ENCODE data around the gene GFOD1. TPM values are rescaled to one million over a fixed set of nuclear protein-coding genes. Genes with fewer than 3 reads are reported as not detected.

The GFOD1 gene
- total RNA-seq, 2 donors from 2014 or later, result 23.8 to 25.3 TPM

GRCh38 chr6:13404892-13405254, 82.5 kb downstream of the GFOD1 start:
- Histone ChIP-seq H3K27me3 (replicated peaks; ENCODE audit: insufficient read depth) (no peaks in the 10 kb centered on the region), H3K27ac (peak overlapping the region in 1 of 2 donors; percentile 67), H3K4me3 (no peak overlapping the region), H3K9me3 (no peaks in the 10 kb centered on the region), H3K36me3 (no peaks in the 10 kb centered on the region), H3K4me1 (ENCODE audit: control insufficient read depth in 1 of 2, low read depth in 2 of 2) (peaks cover 16 to 23% of the 10 kb centered on the region in 2 donors)
- TF ChIP-seq, protein P1, sequence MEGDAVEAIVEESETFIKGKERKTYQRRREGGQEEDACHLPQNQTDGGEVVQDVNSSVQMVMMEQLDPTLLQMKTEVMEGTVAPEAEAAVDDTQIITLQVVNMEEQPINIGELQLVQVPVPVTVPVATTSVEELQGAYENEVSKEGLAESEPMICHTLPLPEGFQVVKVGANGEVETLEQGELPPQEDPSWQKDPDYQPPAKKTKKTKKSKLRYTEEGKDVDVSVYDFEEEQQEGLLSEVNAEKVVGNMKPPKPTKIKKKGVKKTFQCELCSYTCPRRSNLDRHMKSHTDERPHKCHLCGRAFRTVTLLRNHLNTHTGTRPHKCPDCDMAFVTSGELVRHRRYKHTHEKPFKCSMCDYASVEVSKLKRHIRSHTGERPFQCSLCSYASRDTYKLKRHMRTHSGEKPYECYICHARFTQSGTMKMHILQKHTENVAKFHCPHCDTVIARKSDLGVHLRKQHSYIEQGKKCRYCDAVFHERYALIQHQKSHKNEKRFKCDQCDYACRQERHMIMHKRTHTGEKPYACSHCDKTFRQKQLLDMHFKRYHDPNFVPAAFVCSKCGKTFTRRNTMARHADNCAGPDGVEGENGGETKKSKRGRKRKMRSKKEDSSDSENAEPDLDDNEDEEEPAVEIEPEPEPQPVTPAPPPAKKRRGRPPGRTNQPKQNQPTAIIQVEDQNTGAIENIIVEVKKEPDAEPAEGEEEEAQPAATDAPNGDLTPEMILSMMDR (IDR thresholded peaks at IDR 0.05), result no peak
- ATAC-seq (ENCODE audit: insufficient number of reproducible peaks, low FRiP score, low read depth) (no peak), DNase-seq (ENCODE audit: low spot score) (no peak)

DNA sequence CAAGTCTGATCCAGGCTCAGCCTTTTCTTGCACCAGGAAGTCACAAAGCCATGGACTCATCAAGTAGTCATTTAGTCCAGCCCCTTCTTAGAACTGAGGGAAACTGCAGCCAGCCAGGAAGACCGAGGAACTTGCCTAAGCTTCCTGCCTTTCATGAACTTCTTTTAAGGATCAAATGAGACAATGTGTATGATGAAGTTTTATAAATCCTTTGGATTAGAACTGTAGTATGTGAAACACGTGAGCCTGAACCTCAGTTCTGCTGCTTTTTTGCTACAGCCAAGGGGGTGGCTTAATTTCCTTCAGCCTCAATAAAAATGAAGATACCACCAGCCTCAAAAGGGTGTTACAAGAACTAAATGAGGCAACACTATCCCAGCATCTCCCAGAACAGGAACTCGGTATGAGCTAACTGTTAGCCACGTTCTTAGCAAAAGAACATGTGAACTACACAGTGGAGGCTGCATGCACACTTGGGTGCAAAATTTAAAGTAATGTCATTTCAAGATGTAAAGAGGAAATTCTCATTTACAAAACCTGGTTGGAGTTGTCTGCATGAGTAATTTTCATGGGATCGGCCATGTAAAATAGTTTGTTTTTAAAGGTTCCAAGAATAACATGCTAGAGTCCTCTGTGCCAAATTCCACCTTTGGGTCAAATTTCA, 83.0 kb downstream of the GFOD1 start:
- no peaks in the 10 kb centered on the region for H3K36me3 ChIP-seq
- ATAC-seq (ENCODE audit: insufficient number of reproducible peaks, low FRiP score, low read depth) (peak; percentile 66), DNase-seq (ENCODE audit: low spot score) (no peak)
- no peaks in the 10 kb centered on the region for H3K27me3 ChIP-seq (replicated peaks; ENCODE audit: insufficient read depth)
- H3K4me3 ChIP-seq, result peak overlapping the region; percentile 11
- TF ChIP-seq, protein P1 (IDR thresholded peaks at IDR 0.05), result no peak
- no peaks in the 10 kb centered on the region for H3K9me3 ChIP-seq
- peaks cover 16 to 19% of the 10 kb centered on the region in 2 donors for H3K4me1 ChIP-seq (ENCODE audit: control insufficient read depth in 1 of 2, low read depth in 2 of 2)
- peak overlapping the region in 1 of 2 donors; percentile 67 for H3K27ac ChIP-seq

DNA sequence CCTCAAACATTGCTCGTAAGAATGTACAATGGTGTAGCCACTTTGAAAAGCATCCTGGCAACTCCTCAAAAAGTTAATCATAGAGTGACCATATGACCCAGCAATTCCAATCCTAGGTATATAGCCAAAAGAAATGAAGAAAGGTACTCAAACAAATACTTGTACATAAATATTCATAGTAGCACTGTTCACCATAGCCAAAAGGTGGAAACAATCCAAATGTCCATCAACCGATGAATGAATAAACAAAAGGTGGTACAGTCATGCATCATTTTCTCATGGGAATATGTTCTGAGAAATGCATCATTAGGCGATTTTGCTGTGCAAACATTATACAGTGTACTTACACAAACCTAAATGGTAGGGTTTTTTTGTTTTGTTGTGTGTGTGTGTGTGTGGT, 84.7 kb downstream of the GFOD1 start:
- TF ChIP-seq, protein P1 (IDR thresholded peaks at IDR 0.05), result no peak
- Histone ChIP-seq H3K4me3 (no peak overlapping the region), H3K27me3 (replicated peaks; ENCODE audit: insufficient read depth) (no peaks in the 10 kb centered on the region), H3K9me3 (no peaks in the 10 kb centered on the region), H3K27ac (no peak overlapping the region), H3K36me3 (no peaks in the 10 kb centered on the region), H3K4me1 (ENCODE audit: control insufficient read depth in 1 of 2, low read depth in 2 of 2) (peaks cover 16 to 18% of the 10 kb centered on the region in 2 donors)
- DNase-seq (ENCODE audit: low spot score) (no peak), ATAC-seq (ENCODE audit: insufficient number of reproducible peaks, low FRiP score, low read depth) (no peak)

- Histone ChIP-seq H3K4me1 (ENCODE audit: control insufficient read depth in 1 of 2, low read depth in 2 of 2) (peaks cover 32 to 35% of the 10 kb centered on the region in 2 donors), H3K4me3 (no peak overlapping the region), H3K27me3 (replicated peaks; ENCODE audit: insufficient read depth) (no peaks in the 10 kb centered on the region), H3K27ac (no peak overlapping the region), H3K36me3 (no peaks in the 10 kb centered on the region), H3K9me3 (no peaks in the 10 kb centered on the region)
- DNase-seq (ENCODE audit: low spot score) (no peak), ATAC-seq (ENCODE audit: insufficient number of reproducible peaks, low FRiP score, low read depth) (no peak)
- TF ChIP-seq, protein P1 (IDR thresholded peaks at IDR 0.05), result no peak
Measured at GRCh38 chr6:13400772-13401171, 86.6 kb downstream of the GFOD1 start.

- no peaks in the 10 kb centered on the region for H3K9me3 ChIP-seq
- no peaks in the 10 kb centered on the region for H3K36me3 ChIP-seq
- H3K4me1 ChIP-seq (ENCODE audit: control insufficient read depth in 1 of 2, low read depth in 2 of 2), result peaks cover 27 to 31% of the 10 kb centered on the region in 2 donors
- H3K4me3 ChIP-seq, result no peak overlapping the region
- no peak for DNase-seq (ENCODE audit: low spot score)
- no peak for ATAC-seq (ENCODE audit: insufficient number of reproducible peaks, low FRiP score, low read depth)
- H3K27ac ChIP-seq, result no peak overlapping the region
- TF ChIP-seq, protein P1 (IDR thresholded peaks at IDR 0.05), result no peak
- no peaks in the 10 kb centered on the region for H3K27me3 ChIP-seq (replicated peaks; ENCODE audit: insufficient read depth)
Measured at GRCh38 chr6:13398421-13398994, 88.9 kb downstream of the GFOD1 start.
